ENCODE results near the gene MST1R. TPM values are rescaled to one million over a fixed set of nuclear protein-coding genes. Genes with fewer than 3 reads are reported as not detected.

MST1R gene
- polyA plus RNA-seq, 1 experiment = 0.64 TPM

- Histone ChIP-seq H3K27me3 (ENCODE audit: control insufficient read depth, insufficient read depth, low read length) (no peaks in the 10 kb centered on the region), H3K36me3 (ENCODE audit: control insufficient read depth, insufficient read depth, low read length) (no peaks in the 10 kb centered on the region; the same call in none of the 2 replicates), H3K4me3 (ENCODE audit: low read depth, low read length) (no peak overlapping the region)
- CTCF ChIA-PET = interaction anchor here (0.7 to 12.2 kb wide), 10 partner anchors 8 to 139 kb away, joined by 3 to 287 read pairs (median 6); partner anchors contain the start of genes CAMKV, CDHR4 and INKA1
- no peak for DNase-seq (ENCODE audit: low read depth)
- TF ChIP-seq CTCF (IDR thresholded peaks at IDR 0.05; ENCODE audit: insufficient read depth, low read depth, low read length) = peak; percentile 47; the same call in 1 of the 2 replicates
- POLR2A ChIA-PET = no interaction called here
Observed at GRCh38 chr3:49841126-49841696, 62.5 kb downstream of the MST1R start.

GRCh38 chr3:49840388-49840787 is 63.3 kb downstream of the MST1R start:
- Histone ChIP-seq H3K36me3 (ENCODE audit: control insufficient read depth, insufficient read depth, low read length) (no peaks in the 10 kb centered on the region; the same call in none of the 2 replicates), H3K4me3 (ENCODE audit: low read depth, low read length) (no peak overlapping the region), H3K27me3 (ENCODE audit: control insufficient read depth, insufficient read depth, low read length) (no peaks in the 10 kb centered on the region)
- TF ChIP-seq CTCF (IDR thresholded peaks at IDR 0.05; ENCODE audit: insufficient read depth, low read depth, low read length) = no peak
- CTCF ChIA-PET = interaction anchor here (0.7 to 12.2 kb wide), 12 partner anchors 9 to 301 kb away, joined by 3 to 287 read pairs (median 10); partner anchors contain the start of genes CAMKV, CDHR4, INKA1 and UBA7
- POLR2A ChIA-PET = no interaction called here
- no peak for DNase-seq (ENCODE audit: low read depth)

- peak; percentile 89 for TF ChIP-seq CTCF (IDR thresholded peaks at IDR 0.05; ENCODE audit: insufficient read depth, low read depth, low read length)
- peak; percentile 16 for DNase-seq (ENCODE audit: low read depth)
- H3K27me3 ChIP-seq (ENCODE audit: control insufficient read depth, insufficient read depth, low read length) = no peaks in the 10 kb centered on the region
- no peaks in the 10 kb centered on the region; the same call in none of the 2 replicates for H3K36me3 ChIP-seq (ENCODE audit: control insufficient read depth, insufficient read depth, low read length)
- no peak overlapping the region for H3K4me3 ChIP-seq (ENCODE audit: low read depth, low read length)
- CTCF ChIA-PET = interaction anchor here (0.7 to 12.2 kb wide), 32 partner anchors 8 to 317 kb away, joined by 3 to 287 read pairs (median 4); partner anchors contain the start of genes AMIGO3, CAMKV, CDHR4 and INKA1
- POLR2A ChIA-PET = no interaction called here
Observed at GRCh38 chr3:49839193-49839809, 64.4 kb downstream of the MST1R start.

Small RNA genes lying within 50 kb of the gene (small RNA-seq; reads per million reads assigned to genes)
- not detected for gene RN7SL217P (ENCODE audit: insufficient read length, low read depth, low replicate concordance)

Other genes starting within 250 kb of the MST1R start
- gene APEH, start 229.5 kb downstream of the MST1R start, polyA plus RNA-seq (2011; rRNA removed) = 105 and 165 TPM in 2 replicates
- 5.5 and 10.7 TPM in 2 replicates for gene MST1, start 214.4 kb downstream of the MST1R start, polyA plus RNA-seq (2011; rRNA removed)
- gene RNF123, start 214.3 kb downstream of the MST1R start, polyA plus RNA-seq (2011; rRNA removed) = 28.8 and 61.2 TPM in 2 replicates
- gene AMIGO3, start 184.2 kb downstream of the MST1R start, polyA plus RNA-seq (2011; rRNA removed) = not detected in 2 replicates
- gene GMPPB, start 179.9 kb downstream of the MST1R start, polyA plus RNA-seq (2011; rRNA removed) = 19.0 and 30.0 TPM in 2 replicates
- 35.8 and 54.4 TPM in 2 replicates for gene IP6K1, start 117.3 kb downstream of the MST1R start, polyA plus RNA-seq (2011; rRNA removed)
- not detected in 2 replicates for gene CDHR4, start 104.0 kb downstream of the MST1R start, polyA plus RNA-seq (2011; rRNA removed)
- 3.1 and 4.4 TPM in 2 replicates for gene INKA1, start 100.6 kb downstream of the MST1R start, polyA plus RNA-seq (2011; rRNA removed)
- 32.9 and 62.5 TPM in 2 replicates for gene UBA7, start 89.9 kb downstream of the MST1R start, polyA plus RNA-seq (2011; rRNA removed)
- gene TRAIP, start 47.3 kb downstream of the MST1R start, polyA plus RNA-seq (2011; rRNA removed) = 4.9 and 5.8 TPM in 2 replicates
- not detected in 2 replicates for gene CAMKV, start 34.0 kb downstream of the MST1R start, polyA plus RNA-seq (2011; rRNA removed)
- gene MON1A, start 25.9 kb upstream of the MST1R start, polyA plus RNA-seq (2011; rRNA removed) = 9.5 and 14.1 TPM in 2 replicates
- 33.4 and 46.6 TPM in 2 replicates for gene RBM6, start 36.3 kb upstream of the MST1R start, polyA plus RNA-seq (2011; rRNA removed)
- 171 and 205 TPM in 2 replicates for gene RBM5, start 185.0 kb upstream of the MST1R start, polyA plus RNA-seq (2011; rRNA removed)

Data from BJ (cell line).